Measurements from ENCODE around the gene ZNF791.
A peak's percentile ranks its signal among the peaks of the same experiment; 100 is the strongest.
"Not testable (repeated sequence)": the region's sequence is repeated elsewhere in the genome, so short reads cannot be mapped to it uniquely, and the experiment has no call there.

ZNF791 gene

GRCh38 chr19:12669270-12670158, 58.8 kb downstream of the ZNF791 start:
- FAIRE-seq (peak; percentile 99), DNase-seq (ENCODE audit: insufficient read length) (peak; percentile 68)
- TF ChIP-seq TAF1 (IDR thresholded peaks at IDR 0.05; ENCODE audit: borderline replicate concordance, low read depth, low read length) (0 out of 2 replicates have a peak, but pooled peaks have one; percentile 24), POLR2AphosphoS5 (IDR thresholded peaks at IDR 0.05; ENCODE audit: low read depth, low read length) (peak; percentile 72), POLR2A (IDR thresholded peaks at IDR 0.05; ENCODE audit: low read depth, low read length) (peak; percentile 72; the same call in 1 of the 2 replicates)

GRCh38 chr19:12670159-12670928, 59.6 kb downstream of the ZNF791 start:
- TF ChIP-seq POLR2AphosphoS5 (IDR thresholded peaks at IDR 0.05; ENCODE audit: low read depth, low read length), result peak; percentile 60; the same call in 1 of the 2 replicates
- TF ChIP-seq TAF1 (IDR thresholded peaks at IDR 0.05; ENCODE audit: borderline replicate concordance, low read depth, low read length), result no peak
- no peak for DNase-seq (ENCODE audit: insufficient read length)
- no peak for FAIRE-seq

- DNase-seq (ENCODE audit: insufficient read length) (no peak), FAIRE-seq (no peak)
- peak; percentile 38; the same call in 1 of the 2 replicates for TF ChIP-seq POLR2A (IDR thresholded peaks at IDR 0.05; ENCODE audit: low read depth, low read length)
- TF ChIP-seq POLR2AphosphoS5 (IDR thresholded peaks at IDR 0.05; ENCODE audit: low read depth, low read length), result no peak
- TF ChIP-seq TAF1 (IDR thresholded peaks at IDR 0.05; ENCODE audit: borderline replicate concordance, low read depth, low read length), result no peak
These were observed 62.0 kb downstream of the ZNF791 start for GRCh38 chr19:12672744-12673143.

GRCh38 chr19:12675399-12675798, 64.7 kb downstream of the ZNF791 start:
- FAIRE-seq, result no peak
- TF ChIP-seq POLR2AphosphoS5 (IDR thresholded peaks at IDR 0.05; ENCODE audit: low read depth, low read length) (no peak), POLR2A (IDR thresholded peaks at IDR 0.05; ENCODE audit: low read depth, low read length) (no peak), TAF1 (IDR thresholded peaks at IDR 0.05; ENCODE audit: borderline replicate concordance, low read depth, low read length) (no peak)
- DNase-seq (ENCODE audit: insufficient read length), result no peak

GRCh38 chr19:12675940-12676339, 65.2 kb downstream of the ZNF791 start:
- TF ChIP-seq TAF1 (IDR thresholded peaks at IDR 0.05; ENCODE audit: borderline replicate concordance, low read depth, low read length) (no peak), POLR2AphosphoS5 (IDR thresholded peaks at IDR 0.05; ENCODE audit: low read depth, low read length) (no peak), POLR2A (IDR thresholded peaks at IDR 0.05; ENCODE audit: low read depth, low read length) (no peak)
- FAIRE-seq, result no peak

GRCh38 chr19:12676384-12676792, 65.7 kb downstream of the ZNF791 start:
- peak; percentile 74 for TF ChIP-seq POLR2AphosphoS5 (IDR thresholded peaks at IDR 0.05; ENCODE audit: low read depth, low read length)
- TF ChIP-seq TAF1 (IDR thresholded peaks at IDR 0.05; ENCODE audit: borderline replicate concordance, low read depth, low read length), result no peak
- peak; percentile 36; the same call in 1 of the 2 replicates for TF ChIP-seq POLR2A (IDR thresholded peaks at IDR 0.05; ENCODE audit: low read depth, low read length)
- peak; percentile 84 for FAIRE-seq
- peak; percentile 86 for DNase-seq (ENCODE audit: insufficient read length)

More at GRCh38 chr19:12675940-12676339, 65.2 kb downstream of the ZNF791 start:
- DNase-seq (ENCODE audit: insufficient read length), result no peak

GRCh38 chr19:12676928-12677327, 66.2 kb downstream of the ZNF791 start:
- DNase-seq (ENCODE audit: insufficient read length) (no peak), FAIRE-seq (no peak)
- TF ChIP-seq TAF1 (IDR thresholded peaks at IDR 0.05; ENCODE audit: borderline replicate concordance, low read depth, low read length), result no peak
- TF ChIP-seq POLR2AphosphoS5 (IDR thresholded peaks at IDR 0.05; ENCODE audit: low read depth, low read length), result no peak
- no peak; the same call in 1 of the 2 replicates for TF ChIP-seq POLR2A (IDR thresholded peaks at IDR 0.05; ENCODE audit: low read depth, low read length)

- DNase-seq (ENCODE audit: insufficient read length); FAIRE-seq: not testable (repeated sequence)
These were observed 67.3 kb downstream of the ZNF791 start for GRCh38 chr19:12678039-12678438.

GRCh38 chr19:12680034-12680433, 69.3 kb downstream of the ZNF791 start:
- TF ChIP-seq POLR2AphosphoS5 (IDR thresholded peaks at IDR 0.05; ENCODE audit: low read depth, low read length), result no peak
- TF ChIP-seq POLR2A (IDR thresholded peaks at IDR 0.05; ENCODE audit: low read depth, low read length), result no peak
- no peak for TF ChIP-seq TAF1 (IDR thresholded peaks at IDR 0.05; ENCODE audit: borderline replicate concordance, low read depth, low read length)
- no peak for FAIRE-seq
- no peak for DNase-seq (ENCODE audit: insufficient read length)

GRCh38 chr19:12681074-12681987, 70.6 kb downstream of the ZNF791 start, which contains the start of gene DHPS:
TSS of gene DHPS (minus strand) at chr19:12681880. CDS start at chr19:12681766, 114 bp downstream.
- FAIRE-seq (peak; percentile 94), DNase-seq (ENCODE audit: insufficient read length) (peak; percentile 92)

More at GRCh38 chr19:12681074-12681987, 70.6 kb downstream of the ZNF791 start, which contains the start of gene DHPS:
- peak; percentile 53 for TF ChIP-seq TAF1 (IDR thresholded peaks at IDR 0.05; ENCODE audit: borderline replicate concordance, low read depth, low read length)
- peak; percentile 96 for TF ChIP-seq POLR2A (IDR thresholded peaks at IDR 0.05; ENCODE audit: low read depth, low read length)
- TF ChIP-seq POLR2AphosphoS5 (IDR thresholded peaks at IDR 0.05; ENCODE audit: low read depth, low read length), result peak; percentile 95
